Tibial artery (tissue), 4 donors: ENCODE measurements around the gene MAP3K7.

ENCODE experiments used
- DNase-seq, 2 donors: peaks; one replicate each; pipeline ENCODE4 v3.0.0-alpha.2; 2019
- H3K27ac ChIP-seq, 2 donors: fragments of 200-600 bp; sonication (generic) in 1 of 2; 1 replicate in 1 of 2; 2 replicates in 1 of 2; pipeline ENCODE4 v1.5.1; 2018 to 2019; ENCODE audit warnings: mild to moderate bottlenecking in 1 of 2
- H3K27me3 ChIP-seq, 2 donors: fragments of 200-600 bp; sonication (generic) in 1 of 2; one replicate each; pipeline versions ENCODE4 v1.5.1 to v1.6.0; 2016 to 2019
- H3K36me3 ChIP-seq, 3 donors: fragments of 200-600 bp; sonication (generic) in 2 of 3; one replicate each; pipeline ENCODE4 v1.5.1; 2016 to 2019; ENCODE audit warnings: mild to moderate bottlenecking in 2 of 3
- H3K4me1 ChIP-seq, 4 donors: fragments of 200-600 bp; sonication (generic) in 2 of 4; 1 replicate in 3 of 4; 2 replicates in 1 of 4; pipeline ENCODE4 v1.5.1; 2016 to 2019
- H3K4me3 ChIP-seq, 2 donors: fragments of 200-600 bp; sonication (generic) in 1 of 2; 1 replicate in 1 of 2; 2 replicates in 1 of 2; pipeline ENCODE4 v1.5.1; 2018 to 2019; ENCODE audit warnings: mild to moderate bottlenecking in 2 of 2
- H3K9me3 ChIP-seq, 3 donors: fragments of 200-600 bp; sonication (generic) in 1 of 3; one replicate each; pipeline ENCODE4 v1.5.1; 2016 to 2019
- intact Hi-C: fragments of 100-400 bp; cut with DNase I; formaldehyde crosslinking; loops from one replicate; pipeline ENCODE4 v1.15.0; 2023; ENCODE audit warnings: low total_unique reads
- TF ChIP-seq, protein P1 (sequence below), 2 experiments: fragments of 200-600 bp in 1 of 2; fragments of 450-650 bp in 1 of 2; IDR thresholded peaks; one replicate each; pipeline ENCODE4 v1.5.1; 2017 to 2019; ENCODE audit warnings: antibody characterized with exemption in 2 of 2, mild to moderate bottlenecking in 1 of 2, moderate library complexity in 1 of 2

Gene MAP3K7

DNA sequence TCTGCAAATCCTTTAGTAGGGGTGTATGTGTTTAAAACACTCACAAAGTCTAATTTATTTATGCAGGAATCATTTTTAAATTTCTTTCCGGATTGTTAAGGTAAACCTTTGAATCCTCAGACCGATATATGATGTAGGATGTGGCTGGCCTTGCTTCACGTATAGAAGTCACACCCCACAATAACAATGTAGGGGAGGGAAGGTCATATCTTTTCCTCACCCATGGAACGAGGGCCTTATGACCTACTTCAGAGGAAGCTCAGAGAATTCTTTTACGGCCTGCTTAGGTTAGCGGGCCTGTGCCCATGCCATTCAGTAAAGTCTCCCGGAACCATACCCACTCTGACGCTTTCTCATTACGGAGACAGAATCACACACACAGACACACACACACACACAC is 102.9 kb downstream of the MAP3K7 start:
- H3K4me3 ChIP-seq: no peak overlapping the region
- no peak overlapping the region for H3K27ac ChIP-seq
- intact Hi-C loops: loop anchor here (5.0 kb wide), 1 partner anchor 542 kb away; no protein-coding TSS in a partner anchor
- no peaks in the 10 kb centered on the region for H3K36me3 ChIP-seq
- H3K4me1 ChIP-seq: peaks cover 0 to 6% (median 2%) of the 10 kb centered on the region in 4 donors
- H3K9me3 ChIP-seq: no peaks in the 10 kb centered on the region
- no peak for DNase-seq
- H3K27me3 ChIP-seq: no peaks in the 10 kb centered on the region
- TF ChIP-seq, protein P1, sequence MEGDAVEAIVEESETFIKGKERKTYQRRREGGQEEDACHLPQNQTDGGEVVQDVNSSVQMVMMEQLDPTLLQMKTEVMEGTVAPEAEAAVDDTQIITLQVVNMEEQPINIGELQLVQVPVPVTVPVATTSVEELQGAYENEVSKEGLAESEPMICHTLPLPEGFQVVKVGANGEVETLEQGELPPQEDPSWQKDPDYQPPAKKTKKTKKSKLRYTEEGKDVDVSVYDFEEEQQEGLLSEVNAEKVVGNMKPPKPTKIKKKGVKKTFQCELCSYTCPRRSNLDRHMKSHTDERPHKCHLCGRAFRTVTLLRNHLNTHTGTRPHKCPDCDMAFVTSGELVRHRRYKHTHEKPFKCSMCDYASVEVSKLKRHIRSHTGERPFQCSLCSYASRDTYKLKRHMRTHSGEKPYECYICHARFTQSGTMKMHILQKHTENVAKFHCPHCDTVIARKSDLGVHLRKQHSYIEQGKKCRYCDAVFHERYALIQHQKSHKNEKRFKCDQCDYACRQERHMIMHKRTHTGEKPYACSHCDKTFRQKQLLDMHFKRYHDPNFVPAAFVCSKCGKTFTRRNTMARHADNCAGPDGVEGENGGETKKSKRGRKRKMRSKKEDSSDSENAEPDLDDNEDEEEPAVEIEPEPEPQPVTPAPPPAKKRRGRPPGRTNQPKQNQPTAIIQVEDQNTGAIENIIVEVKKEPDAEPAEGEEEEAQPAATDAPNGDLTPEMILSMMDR (IDR thresholded peaks at IDR 0.05): no peak

DNA sequence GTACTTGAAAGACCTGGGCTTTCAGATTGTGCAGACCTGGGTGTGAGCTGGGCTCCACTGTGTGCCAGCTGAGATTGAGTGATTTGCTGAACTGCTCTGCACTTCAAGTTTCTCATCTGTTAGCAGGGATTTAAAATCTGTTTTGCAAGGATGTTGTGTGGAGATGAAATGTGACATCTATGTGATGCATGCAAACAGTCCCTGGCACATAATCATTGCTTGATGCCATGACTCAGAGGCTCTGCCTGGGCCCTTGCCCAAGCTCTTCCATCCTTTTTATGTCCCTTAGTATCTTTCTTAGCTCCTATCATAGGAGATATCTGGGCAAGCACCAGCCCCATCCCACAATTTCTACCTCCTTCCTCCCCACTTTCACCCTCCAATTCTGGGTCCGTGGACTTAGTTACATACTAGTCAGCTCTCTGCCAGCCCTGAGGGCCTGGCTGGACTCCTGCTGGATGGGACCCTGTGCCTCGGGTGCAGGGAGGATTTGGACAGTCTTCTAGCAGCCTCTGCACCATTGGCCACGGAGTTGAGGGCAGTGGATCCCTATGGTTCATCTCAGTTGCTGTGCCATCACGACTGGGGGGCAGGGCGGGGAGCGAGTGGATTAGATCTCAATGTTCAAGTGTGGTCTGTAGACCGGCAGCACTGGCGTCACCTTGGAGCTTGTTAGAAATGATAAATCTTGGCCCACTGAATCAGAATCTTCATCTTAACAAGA is 103.6 kb downstream of the MAP3K7 start:
- no peak overlapping the region for H3K27ac ChIP-seq
- DNase-seq: no peak
- intact Hi-C loops: loop anchor here (5.0 kb wide), 1 partner anchor 541 kb away; no protein-coding TSS in a partner anchor

DNA sequence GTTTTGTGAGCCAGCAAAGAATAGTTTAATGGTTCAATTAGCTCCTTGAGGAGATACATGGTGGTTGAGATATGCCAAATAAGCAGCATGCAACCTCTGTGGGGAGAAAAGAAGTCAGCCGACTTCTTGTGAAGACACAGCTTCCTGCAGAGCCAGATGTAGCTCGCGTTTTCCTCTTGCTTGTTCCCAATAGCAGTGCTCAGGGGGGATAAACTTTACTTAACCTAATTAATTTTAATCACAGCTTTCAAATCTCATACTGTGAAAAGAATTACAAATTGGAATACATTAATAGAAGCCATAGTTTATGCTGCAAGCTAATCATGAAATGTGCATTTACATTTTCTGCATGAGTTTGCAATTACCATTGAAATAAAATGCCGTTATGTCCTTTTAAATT is 106.2 kb downstream of the MAP3K7 start:
- intact Hi-C loops: loop anchor here (5.0 kb wide), 1 partner anchor 538 kb away; no protein-coding TSS in a partner anchor
- no peak overlapping the region for H3K27ac ChIP-seq
- H3K4me3 ChIP-seq: no peak overlapping the region
- no peak for DNase-seq
- H3K27me3 ChIP-seq: no peaks in the 10 kb centered on the region
- no peaks in the 10 kb centered on the region for H3K36me3 ChIP-seq
- no peaks in the 10 kb centered on the region for H3K9me3 ChIP-seq
- TF ChIP-seq, protein P1 (IDR thresholded peaks at IDR 0.05): no peak
- H3K4me1 ChIP-seq: peaks cover 0 to 7% (median 4%) of the 10 kb centered on the region in 4 donors

More for the DNA sequence above, 103.6 kb downstream of the MAP3K7 start:
- no peaks in the 10 kb centered on the region for H3K27me3 ChIP-seq
- no peak overlapping the region for H3K4me3 ChIP-seq
- H3K4me1 ChIP-seq: peaks cover 0 to 7% (median 4%) of the 10 kb centered on the region in 4 donors
- no peaks in the 10 kb centered on the region for H3K9me3 ChIP-seq
- no peaks in the 10 kb centered on the region for H3K36me3 ChIP-seq
- TF ChIP-seq, protein P1 (IDR thresholded peaks at IDR 0.05): no peak

DNA sequence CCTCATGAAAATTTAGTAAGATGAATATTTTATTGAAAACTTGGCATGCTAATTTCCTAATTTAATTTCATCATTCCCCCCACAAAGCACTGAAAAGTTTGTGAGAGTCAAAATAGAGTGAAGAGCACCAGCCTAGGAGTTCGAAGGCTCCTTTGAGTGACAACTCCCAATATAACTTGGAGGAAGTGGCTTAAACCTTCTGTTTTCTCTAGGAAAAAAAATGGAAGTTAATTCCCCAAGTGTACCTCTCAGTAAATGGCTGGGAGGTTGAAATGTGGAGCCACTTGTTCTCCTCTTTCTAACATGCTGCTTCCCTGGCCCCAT is 107.3 kb downstream of the MAP3K7 start:
- H3K4me1 ChIP-seq: peaks cover 0 to 7% (median 4%) of the 10 kb centered on the region in 4 donors
- no peak for DNase-seq
- no peak overlapping the region for H3K27ac ChIP-seq
- no peak overlapping the region for H3K4me3 ChIP-seq
- no peaks in the 10 kb centered on the region for H3K36me3 ChIP-seq
- TF ChIP-seq, protein P1 (IDR thresholded peaks at IDR 0.05): no peak
- intact Hi-C loops: loop anchor here (10.0 kb wide), 2 partner anchors 85 to 385 kb away; no protein-coding TSS in a partner anchor
- H3K27me3 ChIP-seq: no peaks in the 10 kb centered on the region
- no peaks in the 10 kb centered on the region for H3K9me3 ChIP-seq

DNA sequence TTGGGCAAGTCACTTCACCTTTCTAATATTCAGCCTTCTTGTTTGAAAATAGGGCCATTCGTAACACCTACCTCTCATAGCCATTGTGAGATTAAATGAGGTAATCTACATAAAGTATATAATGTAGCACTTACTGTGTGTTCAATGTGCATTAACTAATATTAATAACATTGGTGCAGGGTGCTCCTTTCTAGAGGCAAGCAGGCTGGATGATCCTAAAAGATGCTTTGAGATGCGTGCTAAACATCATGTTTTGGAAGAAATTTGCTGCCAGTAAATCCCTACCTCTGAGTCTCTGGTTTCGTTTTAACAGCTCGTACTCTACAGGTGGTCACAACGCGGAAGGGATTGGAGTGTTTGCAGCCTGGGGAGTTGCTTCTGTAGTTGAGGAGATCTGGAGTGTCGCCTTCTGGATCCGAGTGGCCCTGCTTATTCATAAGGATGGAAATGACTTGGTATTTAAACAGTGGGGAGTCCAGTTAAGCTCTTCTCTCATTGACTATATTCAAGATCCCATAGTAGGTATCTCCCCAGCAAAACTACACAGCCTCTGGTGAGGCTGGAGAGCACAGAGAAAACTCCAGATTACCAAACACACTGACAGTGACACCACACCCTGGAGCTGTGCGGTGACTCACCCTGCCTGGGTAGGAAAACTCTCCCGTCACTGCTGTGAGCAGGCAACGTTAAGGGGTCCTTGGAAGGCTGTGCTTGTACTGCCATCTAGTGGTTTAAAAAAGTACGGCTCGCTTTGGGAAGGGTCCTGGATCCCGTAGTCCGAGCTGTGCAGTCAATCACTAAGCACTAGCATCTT is 107.9 kb downstream of the MAP3K7 start:
- TF ChIP-seq, protein P1 (IDR thresholded peaks at IDR 0.05): peak; percentile 89 to 93

More for the DNA sequence above, 107.9 kb downstream of the MAP3K7 start:
- no peaks in the 10 kb centered on the region for H3K36me3 ChIP-seq
- intact Hi-C loops: loop anchor here (10.0 kb wide), 2 partner anchors 84 to 384 kb away; no protein-coding TSS in a partner anchor
- no peaks in the 10 kb centered on the region for H3K27me3 ChIP-seq
- no peak overlapping the region for H3K4me3 ChIP-seq
- H3K4me1 ChIP-seq: peaks cover 0 to 7% (median 4%) of the 10 kb centered on the region in 4 donors
- H3K9me3 ChIP-seq: no peaks in the 10 kb centered on the region
- DNase-seq: peak; percentile 93
- no peak overlapping the region for H3K27ac ChIP-seq
